WTC11 (cell line): ENCODE results near the gene ZCCHC14. TPM values are rescaled to one million over a fixed set of nuclear protein-coding genes. Genes with fewer than 3 reads are reported as not detected.

Experiments
- ATAC-seq: fragments of 200-7000 bp; cut with Tn5 transposase; 2 replicates; pipeline ENCODE4 v1.10.0; 2021; ENCODE audit warnings: mild to moderate bottlenecking, moderate library complexity
- CTCF ChIA-PET: fragments of 300-600 bp; sonication (Branson Sonifier 250); formaldehyde crosslinking; loops from one replicate; lab custom pipeline; 2021; ENCODE audit warnings: antibody characterized with exemption; lab: Charles Lee
- POLR2A ChIA-PET: fragments of 350-600 bp; sonication (Branson Sonifier 250); formaldehyde crosslinking; loops from one replicate; lab custom pipeline; 2021; ENCODE audit warnings: antibody characterized with exemption; lab: Charles Lee
- DNase-seq: peaks from one replicate; pipeline ENCODE4 v3.0.0; 2021; ENCODE audit warnings: low spot score
- H3K27ac Mint-ChIP-seq: 2 replicates; pipeline ENCODE4 v1.8.0; 2021; ENCODE audit warnings: mixed read lengths
- H3K27me3 Mint-ChIP-seq: 2 replicates; pipeline ENCODE4 v1.8.0; 2021; ENCODE audit warnings: low read depth, mild to moderate bottlenecking, moderate library complexity, mixed read lengths
- H3K36me3 Mint-ChIP-seq: 2 replicates; pipeline ENCODE4 v1.8.0; 2021; ENCODE audit warnings: mixed read lengths
- H3K4me1 Mint-ChIP-seq: 2 replicates; pipeline ENCODE4 v1.8.0; 2022; ENCODE audit warnings: mixed read lengths
- H3K4me3 Mint-ChIP-seq: 2 replicates; pipeline ENCODE4 v1.8.0; 2021; ENCODE audit warnings: mild to moderate bottlenecking, moderate library complexity, mixed read lengths
- H3K9me3 Mint-ChIP-seq: 2 replicates; pipeline ENCODE4 v1.8.0; 2021; ENCODE audit warnings: mixed read lengths
- AR ChIP-seq: fragments of 250-450 bp; sonication (Bioruptor Pico); IDR thresholded peaks from 2 replicates; pipeline ENCODE4 v1.9.0; 2021; ENCODE audit warnings: mild to moderate bottlenecking
- ATF2 ChIP-seq: sonication (generic); formaldehyde crosslinking; IDR thresholded peaks from 2 replicates; pipeline ENCODE4 v1.8.1; 2022; ENCODE audit warnings: low read depth, missing genetic modification reagents, borderline replicate concordance
- ATF3 ChIP-seq: sonication (generic); formaldehyde crosslinking; conservative IDR thresholded peaks from 2 replicates; pipeline ENCODE4 v1.8.1; 2022; ENCODE audit warnings: mild to moderate bottlenecking, missing genetic modification reagents
- CBFB ChIP-seq: sonication (generic); formaldehyde crosslinking; IDR thresholded peaks from 2 replicates; pipeline ENCODE4 v1.8.1; 2022; ENCODE audit warnings: mild to moderate bottlenecking, low read depth, missing genetic modification reagents
- E2F1 ChIP-seq: sonication (generic); formaldehyde crosslinking; IDR thresholded peaks from 2 replicates; pipeline ENCODE4 v1.8.0; 2022; ENCODE audit warnings: mild to moderate bottlenecking, missing genetic modification reagents
- ESRRA ChIP-seq: sonication (generic); formaldehyde crosslinking; IDR thresholded peaks from 2 replicates; pipeline ENCODE4 v1.8.1; 2022; ENCODE audit warnings: mild to moderate bottlenecking, missing genetic modification reagents, borderline replicate concordance
- FOXP1 ChIP-seq: sonication (generic); formaldehyde crosslinking; IDR thresholded peaks from 2 replicates; pipeline ENCODE4 v1.8.0; 2022; ENCODE audit warnings: missing genetic modification reagents, mild to moderate bottlenecking, moderate library complexity, borderline replicate concordance
- IRF2 ChIP-seq: sonication (generic); formaldehyde crosslinking; IDR thresholded peaks from 2 replicates; pipeline ENCODE4 v1.8.0; 2022; ENCODE audit warnings: low read depth, missing genetic modification reagents, borderline replicate concordance
- KAT7 ChIP-seq: sonication (generic); formaldehyde crosslinking; IDR thresholded peaks from 2 replicates; pipeline ENCODE4 v1.8.1; 2023; ENCODE audit warnings: missing genetic modification reagents, mild to moderate bottlenecking, borderline replicate concordance
- NFYB ChIP-seq: sonication (generic); formaldehyde crosslinking; conservative IDR thresholded peaks from 2 replicates; pipeline ENCODE4 v1.8.0; 2022; ENCODE audit warnings: low read depth, missing genetic modification reagents
- NR1H2 ChIP-seq: sonication (generic); formaldehyde crosslinking; IDR thresholded peaks from 2 replicates; pipeline ENCODE4 v1.9.0; 2021; ENCODE audit warnings: mild to moderate bottlenecking, moderate library complexity, missing genetic modification reagents
- NR3C1 ChIP-seq: sonication (generic); formaldehyde crosslinking; conservative IDR thresholded peaks from 2 replicates; pipeline ENCODE4 v1.8.1; 2023; ENCODE audit warnings: low read depth, mild to moderate bottlenecking, missing genetic modification reagents
- PRDM15 ChIP-seq: sonication (generic); formaldehyde crosslinking; IDR thresholded peaks from 2 replicates; pipeline ENCODE4 v1.8.0; 2022; ENCODE audit warnings: missing genetic modification reagents
- PRRX2 ChIP-seq: fragments of 250-450 bp; sonication (Bioruptor Pico); IDR thresholded peaks from 2 replicates; pipeline ENCODE4 v1.8.0; 2021; ENCODE audit warnings: mild to moderate bottlenecking
- SMAD3 ChIP-seq: sonication (generic); formaldehyde crosslinking; IDR thresholded peaks from 2 replicates; pipeline ENCODE4 v1.8.0; 2022; ENCODE audit warnings: missing genetic modification reagents, mild to moderate bottlenecking, borderline replicate concordance
- SMAD4 ChIP-seq: sonication (generic); formaldehyde crosslinking; IDR thresholded peaks from 2 replicates; pipeline ENCODE4 v1.8.0; 2022; ENCODE audit warnings: mild to moderate bottlenecking, missing genetic modification reagents
- STAT6 ChIP-seq: sonication (generic); formaldehyde crosslinking; conservative IDR thresholded peaks from 2 replicates; pipeline ENCODE4 v1.8.1; 2023; ENCODE audit warnings: mild to moderate bottlenecking, low read depth, missing genetic modification reagents, moderate library complexity
- ZNF138 ChIP-seq: sonication (generic); formaldehyde crosslinking; conservative IDR thresholded peaks from 2 replicates; pipeline ENCODE4 v1.8.1; 2022; ENCODE audit warnings: mild to moderate bottlenecking, moderate library complexity, missing genetic modification reagents
- ZNF232 ChIP-seq: sonication (generic); formaldehyde crosslinking; IDR thresholded peaks from 2 replicates; pipeline ENCODE4 v1.8.0; 2022; ENCODE audit warnings: mild to moderate bottlenecking, missing genetic modification reagents
- ZNF263 ChIP-seq: sonication (generic); formaldehyde crosslinking; IDR thresholded peaks from 2 replicates; pipeline ENCODE4 v1.8.1; 2022; ENCODE audit warnings: low read depth, mild to moderate bottlenecking, moderate library complexity, missing genetic modification reagents
- total RNA-seq: library from RNA; stranded (reverse); gene quantifications from 3 replicates; pipeline ENCODE4 v1.2.3, GENCODE V29; 2021

The ZCCHC14 gene
- total RNA-seq, 1 experiment from 2014 or later = 33.8 TPM

GRCh38 chr16:87457061-87457611 lies 35.7 kb downstream of the ZCCHC14 start:
- no peaks in the 10 kb centered on the region for H3K9me3 Mint-ChIP-seq
- no peak overlapping the region for H3K27ac Mint-ChIP-seq
- H3K27me3 Mint-ChIP-seq = no peaks in the 10 kb centered on the region
- ChIA-PET CTCF (no interaction called here), POLR2A (interaction anchor here (0.8 kb wide), 1 partner anchor 9 kb away, joined by 3 read pairs; no protein-coding TSS in a partner anchor)
- DNase-seq (no peak), ATAC-seq (no peak)
- H3K36me3 Mint-ChIP-seq = peaks cover 43% of the 10 kb centered on the region
- no peak overlapping the region for H3K4me3 Mint-ChIP-seq
- TF ChIP-seq CBFB (CRISPR knock-in tag) (no peak), ZNF232 (no peak), NR1H2 (CRISPR knock-in tag) (no peak), ZNF263 (CRISPR knock-in tag) (no peak), SMAD3 (CRISPR knock-in tag) (no peak), E2F1 (CRISPR knock-in tag) (no peak), ATF3 (CRISPR knock-in tag) (no peak), PRDM15 (CRISPR knock-in tag) (no peak), KAT7 (no peak), IRF2 (CRISPR knock-in tag) (no peak), SMAD4 (CRISPR knock-in tag) (no peak), NR3C1 (CRISPR knock-in tag) (no peak), ZNF138 (CRISPR knock-in tag) (no peak), PRRX2 (no peak), NFYB (CRISPR knock-in tag) (no peak), ATF2 (CRISPR knock-in tag) (no peak), STAT6 (CRISPR knock-in tag) (no peak), FOXP1 (CRISPR knock-in tag) (no peak), ESRRA (CRISPR knock-in tag) (no peak), AR (CRISPR knock-in tag) (no peak)
- peaks cover 11% of the 10 kb centered on the region for H3K4me1 Mint-ChIP-seq
